Inflammatory macrophage treated with lipopolysaccharide for 1 hour (primary cell): Measurements from ENCODE around the gene ZBTB47.

Source experiments
- DNase-seq, 2 donors: peaks; one replicate each; pipeline ENCODE4 v3.0.0-alpha.2; 2020 to 2022

The ZBTB47 gene

DNA sequence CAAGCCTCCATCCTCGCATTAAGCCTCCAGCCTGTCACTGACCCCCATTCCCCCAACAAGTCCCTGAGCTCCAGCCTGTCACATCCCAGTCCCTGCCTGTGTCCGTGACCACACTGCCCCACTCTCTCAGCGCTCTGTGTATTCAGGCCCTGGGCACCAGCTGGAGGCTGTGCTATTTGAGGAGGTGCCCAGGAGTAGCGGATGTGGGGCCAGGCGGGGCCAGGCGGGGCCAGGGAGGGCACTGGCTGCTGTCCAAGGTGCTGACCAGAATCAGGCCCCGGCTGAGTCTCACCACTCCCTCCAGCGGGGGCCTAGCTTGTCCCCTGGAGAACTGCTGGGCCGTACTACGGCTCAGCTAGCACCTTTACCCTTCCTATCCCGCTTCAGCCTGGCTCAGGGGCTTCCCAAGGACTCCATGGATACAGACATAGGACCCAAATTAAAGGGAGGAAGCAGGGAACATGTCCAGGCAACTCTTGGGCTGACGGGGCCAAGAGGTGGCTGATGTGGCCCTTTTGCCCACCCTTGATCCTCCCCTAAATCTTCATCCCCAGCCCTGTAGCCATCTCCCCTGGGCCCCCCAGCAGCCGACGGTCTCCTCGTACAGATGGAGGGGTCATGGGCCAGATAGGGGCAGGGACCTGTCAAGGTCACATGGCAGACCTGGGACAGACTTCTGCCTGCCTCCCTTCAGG lies 48.0 kb downstream of the ZBTB47 start:
- peak in 1 of 2 donors; percentile 63 for DNase-seq

DNA sequence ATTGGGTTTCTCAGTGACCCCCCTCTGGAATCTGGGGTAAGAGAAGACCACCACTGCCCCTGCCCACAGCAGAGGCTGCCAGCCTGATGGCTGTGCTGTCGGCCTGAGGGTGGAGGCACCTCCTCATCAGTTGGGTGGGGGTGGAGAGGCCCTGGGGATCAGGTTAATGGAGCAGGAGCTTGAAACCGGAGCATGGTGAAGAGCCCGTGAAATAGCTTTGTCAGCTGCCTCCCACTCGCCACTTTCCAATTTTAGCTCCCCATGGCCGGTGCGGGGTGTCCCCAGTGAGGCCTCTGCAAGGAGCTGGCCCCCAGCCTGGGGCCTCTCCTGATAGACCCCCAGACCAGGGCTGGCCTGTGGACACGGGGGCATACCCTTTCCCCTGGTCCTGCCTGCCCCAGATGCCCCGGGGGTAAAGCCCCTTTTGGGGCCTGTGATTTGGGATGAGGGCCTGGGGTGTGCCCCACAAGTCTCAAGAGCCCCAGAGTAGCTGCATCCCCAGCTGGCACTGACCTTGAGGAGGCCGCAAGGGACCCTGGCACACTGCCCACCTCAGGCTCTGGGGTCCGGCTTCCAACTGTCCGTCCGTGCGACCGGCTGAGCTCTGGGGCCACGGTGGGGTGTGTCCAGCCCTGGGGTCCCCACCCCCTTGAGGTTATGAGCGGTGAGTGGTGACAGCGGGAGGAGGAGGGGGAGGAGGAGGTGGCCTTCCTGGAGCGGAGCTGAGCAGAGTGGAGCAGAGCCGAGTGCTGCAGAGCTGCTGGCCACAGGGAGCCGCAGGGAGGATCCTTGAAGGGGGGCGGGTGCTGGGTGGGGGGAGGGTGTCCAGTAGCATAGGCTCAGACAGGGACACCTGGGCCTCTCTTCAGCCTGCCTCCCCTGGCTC lies 48.8 kb downstream of the ZBTB47 start, which contains the start of gene HHATL:
HHATL (minus strand) TSS at position 733 of the 886 bp plus-strand sequence. CDS start 1,972 bp downstream, outside the sequence.
- DNase-seq, result no peak

DNA sequence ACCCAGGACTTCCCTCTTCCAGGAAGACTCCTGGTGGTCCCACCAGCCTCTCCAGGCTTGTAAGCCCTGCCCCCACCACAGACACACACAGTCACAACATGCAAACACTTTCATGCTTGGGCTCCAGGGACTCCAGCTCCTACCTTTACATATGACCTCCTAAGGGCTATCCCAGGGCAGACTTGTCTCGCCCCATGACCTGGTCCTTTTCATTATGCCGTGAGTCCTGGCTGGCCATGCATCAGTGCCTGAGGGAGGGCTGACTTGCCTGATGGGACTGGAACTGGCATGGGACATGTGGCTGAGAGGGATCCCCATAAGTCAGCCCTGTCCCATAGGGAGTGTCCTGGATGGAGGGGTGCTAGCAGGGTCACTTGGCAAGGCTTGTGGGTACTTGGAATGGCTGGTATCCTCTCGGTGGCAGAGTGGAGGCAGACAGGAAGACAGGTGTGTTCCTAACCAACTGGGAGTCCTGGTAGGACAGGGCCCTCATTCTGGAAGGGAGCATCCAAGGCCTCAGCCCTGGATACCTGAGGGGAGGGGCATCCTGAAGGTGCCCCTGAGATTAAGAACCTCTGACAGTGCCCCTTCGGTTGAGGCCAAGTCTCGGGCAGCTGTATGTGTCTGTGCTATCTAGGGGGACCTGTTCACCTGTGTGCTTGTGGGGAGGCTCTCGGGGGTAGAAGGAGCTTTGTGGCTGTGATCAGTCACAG lies 49.6 kb downstream of the ZBTB47 start:
- DNase-seq, result no peak

DNA sequence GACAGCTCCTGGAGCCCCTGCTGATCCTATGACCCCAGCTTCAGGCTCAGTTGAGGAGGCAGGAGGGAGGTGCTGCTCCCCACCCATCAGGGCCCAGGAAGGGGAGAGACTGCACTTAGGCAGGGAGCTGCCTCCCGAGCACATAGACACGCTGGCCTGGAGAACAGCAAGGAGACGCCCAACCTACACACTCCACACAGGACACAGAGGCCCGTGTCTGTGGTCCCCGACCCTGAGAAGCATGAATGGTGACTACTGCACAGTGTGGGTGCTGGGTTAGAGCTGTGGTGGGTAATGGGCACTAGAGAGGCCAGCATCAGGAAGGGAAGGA lies 50.2 kb downstream of the ZBTB47 start:
- no peak for DNase-seq

DNA sequence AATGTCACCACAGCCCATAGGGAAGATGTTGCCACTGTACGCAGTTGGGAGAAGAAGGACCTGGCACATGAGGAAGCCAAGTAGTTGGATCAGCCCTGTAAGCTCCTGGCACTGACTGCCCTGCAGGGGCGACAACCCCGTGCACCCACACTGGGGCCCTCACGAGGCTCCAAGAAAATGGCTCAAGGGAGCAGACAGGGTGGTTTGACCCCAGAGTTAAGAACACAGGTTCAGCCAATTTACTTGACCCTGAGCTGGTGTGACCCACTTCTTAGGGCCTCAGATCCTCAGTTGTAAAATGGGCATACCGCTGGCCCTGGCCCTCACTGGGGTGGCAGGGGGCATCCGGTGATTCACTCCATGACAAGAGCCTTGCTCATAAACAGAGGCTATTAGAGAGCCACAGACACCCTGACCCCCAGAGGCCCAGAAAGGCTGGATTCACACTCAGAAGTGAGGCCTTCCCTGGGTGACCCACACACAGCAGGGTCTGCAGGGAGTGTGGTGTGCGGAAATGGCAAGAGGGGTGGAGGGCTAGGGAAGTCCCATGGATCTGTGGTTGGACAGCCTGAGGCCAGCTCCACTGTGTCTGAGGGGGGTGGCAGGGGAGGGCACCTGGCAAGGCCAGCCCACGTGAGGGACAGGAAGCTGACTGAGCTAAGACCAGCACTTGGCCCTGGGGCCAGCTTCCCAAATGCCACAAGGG lies 50.8 kb downstream of the ZBTB47 start:
- no peak for DNase-seq

DNA sequence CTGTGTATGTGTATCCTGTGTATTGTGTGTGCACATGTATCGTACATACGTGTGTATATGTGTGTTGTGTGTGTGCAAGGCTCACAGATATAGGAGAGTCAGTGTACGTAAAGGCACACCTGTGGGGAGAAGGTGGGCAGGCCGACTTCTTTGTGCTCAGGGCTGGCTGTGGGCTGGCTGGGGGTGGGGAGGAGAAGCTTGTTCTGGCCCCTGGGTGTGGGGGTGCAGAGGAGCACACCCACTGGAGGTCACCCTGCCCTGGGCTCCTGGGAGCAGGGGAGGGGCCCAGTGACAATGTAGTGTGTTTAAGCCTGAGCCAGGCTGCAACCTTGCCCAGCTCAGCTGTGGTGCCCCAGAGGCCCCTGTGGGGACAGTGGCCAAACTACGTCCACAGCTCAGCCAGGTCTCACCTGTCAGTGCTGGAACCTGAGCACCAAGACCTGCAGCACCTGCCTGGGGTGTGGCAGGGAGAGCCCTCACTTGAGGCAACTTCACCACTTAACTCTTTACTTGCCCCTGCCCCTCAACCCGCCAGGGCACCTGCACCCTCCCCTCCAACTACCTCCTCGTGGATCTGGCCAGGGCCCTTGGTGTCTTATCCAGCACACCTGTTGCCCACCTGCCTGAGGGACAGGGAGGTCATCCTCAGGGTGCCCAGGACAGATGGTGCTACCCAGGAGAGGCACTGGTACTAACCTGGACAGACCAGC lies 51.7 kb downstream of the ZBTB47 start:
- no peak for DNase-seq

DNA sequence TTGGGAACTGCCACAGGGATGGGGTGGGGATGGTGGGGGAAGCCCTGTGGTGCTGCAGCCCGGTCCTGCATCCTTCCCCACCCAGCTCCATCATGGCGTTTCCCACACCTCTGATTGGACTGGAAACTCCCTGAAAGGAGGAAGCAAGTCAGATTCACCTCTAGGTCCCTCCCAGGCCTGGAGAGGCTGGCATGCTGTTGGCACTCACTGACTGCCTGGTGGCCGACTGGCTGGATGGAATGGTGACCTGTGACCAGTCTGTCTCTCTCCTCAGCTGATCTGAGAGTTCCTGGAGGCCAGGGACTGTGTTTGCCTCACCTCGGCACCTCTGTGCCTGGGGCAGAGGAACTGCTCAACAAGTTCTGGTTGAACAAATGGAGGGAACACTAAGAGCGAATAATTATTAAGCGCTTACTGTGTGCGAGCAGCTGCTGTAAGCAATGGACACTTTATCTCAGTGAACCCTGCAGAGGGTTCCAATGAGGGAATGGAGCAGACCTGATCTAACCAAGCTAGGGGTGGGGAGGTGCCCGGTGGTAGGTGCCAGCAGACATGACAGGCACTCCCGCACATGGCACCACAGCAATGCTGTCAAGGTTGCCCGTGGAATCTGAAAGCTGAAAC lies 52.6 kb downstream of the ZBTB47 start:
- no peak for DNase-seq

DNA sequence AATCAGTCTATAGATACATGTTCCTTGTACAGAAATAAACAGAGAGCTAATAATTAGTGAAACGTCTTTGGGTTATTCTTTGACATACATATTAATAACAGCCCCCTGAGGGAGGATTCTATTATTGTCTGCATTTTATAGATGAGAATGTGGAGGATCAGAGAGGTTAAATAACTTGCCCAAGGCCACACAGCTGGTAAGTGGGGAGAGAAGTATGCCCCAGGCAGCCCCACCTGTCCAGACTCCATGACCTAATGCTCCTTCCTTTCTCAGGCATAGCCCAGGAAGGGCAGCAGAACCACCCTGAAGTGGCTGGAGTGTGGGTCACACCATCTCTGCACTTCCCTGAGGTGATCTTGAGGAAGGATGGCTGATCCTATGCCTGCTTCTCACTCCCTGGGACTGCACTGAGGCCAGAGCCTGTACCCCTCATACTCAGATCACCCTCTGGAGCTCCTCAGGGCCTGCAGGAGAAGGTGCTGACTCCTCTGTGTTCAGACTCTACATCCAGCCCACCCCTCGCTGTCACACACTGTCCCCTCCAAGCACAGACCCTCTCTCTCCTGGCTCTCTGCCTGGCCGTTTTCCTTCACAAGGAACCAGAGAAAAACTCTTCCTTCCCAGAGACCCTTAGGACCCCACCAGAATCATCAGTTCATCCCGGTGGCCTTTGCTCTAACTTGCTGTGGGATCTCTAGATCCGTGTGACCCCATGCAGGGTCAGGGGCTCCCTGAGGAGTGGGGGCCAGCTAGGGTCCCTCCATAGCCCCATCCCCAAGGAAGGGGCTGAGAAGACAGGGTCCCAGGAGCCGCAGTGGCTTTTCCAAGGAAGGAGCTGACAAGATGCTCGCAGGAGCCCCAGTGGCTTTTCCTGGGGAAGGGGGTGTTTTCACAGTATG lies 53.5 kb downstream of the ZBTB47 start:
- DNase-seq, result no peak

DNA sequence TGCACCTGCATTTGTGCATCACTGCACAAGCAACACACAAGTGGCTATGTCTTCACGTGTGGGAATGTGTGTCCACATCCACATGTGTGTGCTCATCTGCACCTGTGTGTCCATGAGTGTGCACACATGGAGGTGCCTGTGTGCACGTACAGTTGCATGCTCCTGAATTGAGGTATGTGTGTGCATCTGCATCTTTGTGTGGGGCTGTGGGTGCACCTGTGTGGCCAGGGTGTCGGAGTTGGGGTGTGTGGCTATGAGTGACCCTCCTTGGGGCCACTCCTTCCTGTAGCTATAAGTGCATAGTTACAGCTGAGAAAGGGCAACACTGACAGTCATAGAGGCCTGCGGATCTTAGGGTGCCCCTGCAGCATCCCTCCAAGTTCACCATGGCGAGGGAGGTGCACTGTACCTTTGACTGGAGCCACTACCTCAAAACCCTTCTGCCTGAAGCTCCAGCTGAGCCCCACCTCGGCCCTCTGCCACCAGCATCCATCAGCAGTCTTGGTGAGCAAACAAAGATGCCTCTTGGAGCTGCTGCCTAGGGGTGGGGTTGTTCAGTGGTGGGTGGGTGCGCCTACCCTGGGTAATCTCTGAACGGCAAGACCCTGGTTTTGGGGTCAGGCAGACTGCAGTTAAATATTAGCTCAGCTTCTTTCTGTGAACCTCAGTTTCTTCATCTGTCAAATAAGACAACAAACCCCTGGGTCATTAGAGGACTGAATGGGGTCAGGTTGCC lies 54.3 kb downstream of the ZBTB47 start:
- no peak for DNase-seq

DNA sequence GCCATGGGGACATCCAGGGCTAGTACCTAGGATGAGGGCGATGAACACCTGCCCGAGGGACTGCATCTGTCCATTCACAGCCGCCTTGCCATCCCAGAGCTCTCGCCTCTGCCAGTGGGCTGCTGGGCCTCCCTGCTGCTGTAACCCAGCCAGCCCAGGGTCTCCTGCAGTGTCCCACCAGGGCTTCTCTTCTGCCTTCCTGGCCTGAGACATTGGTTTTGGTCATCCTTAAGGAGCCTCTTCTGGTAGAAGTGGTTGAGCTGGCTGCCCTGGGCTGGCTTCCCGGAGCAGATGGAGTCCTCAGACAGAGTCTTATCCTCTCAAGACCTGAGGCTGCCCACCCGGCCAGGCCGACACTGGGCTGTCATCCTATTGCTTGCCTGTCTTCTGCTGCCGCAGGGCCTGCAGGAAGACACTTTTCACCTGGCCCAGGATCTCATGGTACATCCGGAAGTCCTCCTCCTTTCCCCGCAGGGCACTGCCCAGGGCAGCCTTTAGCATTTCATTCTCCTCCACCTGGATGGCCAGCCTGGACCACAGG lies 55.2 kb downstream of the ZBTB47 start:
- no peak for DNase-seq

DNA sequence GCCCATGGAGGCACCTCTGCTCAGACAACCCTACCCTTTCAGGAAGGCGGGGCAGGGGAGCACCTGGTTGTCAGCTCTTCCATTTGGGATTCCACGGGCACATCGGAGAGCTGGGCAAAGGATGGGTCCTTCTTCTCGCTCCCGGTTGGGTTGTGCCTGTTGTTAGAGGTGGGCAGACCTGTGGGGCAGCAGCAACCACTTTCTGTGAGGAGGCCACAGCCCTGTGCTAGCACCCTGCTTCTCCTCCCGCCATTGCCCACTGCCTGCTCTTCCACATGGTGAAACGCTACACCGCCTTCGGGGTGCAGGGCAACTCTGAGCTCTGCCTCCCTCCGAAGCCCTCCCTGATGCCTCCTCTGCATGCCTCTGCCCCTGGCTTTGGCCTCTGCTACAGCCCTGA lies 56.1 kb downstream of the ZBTB47 start:
- DNase-seq, result no peak

DNA sequence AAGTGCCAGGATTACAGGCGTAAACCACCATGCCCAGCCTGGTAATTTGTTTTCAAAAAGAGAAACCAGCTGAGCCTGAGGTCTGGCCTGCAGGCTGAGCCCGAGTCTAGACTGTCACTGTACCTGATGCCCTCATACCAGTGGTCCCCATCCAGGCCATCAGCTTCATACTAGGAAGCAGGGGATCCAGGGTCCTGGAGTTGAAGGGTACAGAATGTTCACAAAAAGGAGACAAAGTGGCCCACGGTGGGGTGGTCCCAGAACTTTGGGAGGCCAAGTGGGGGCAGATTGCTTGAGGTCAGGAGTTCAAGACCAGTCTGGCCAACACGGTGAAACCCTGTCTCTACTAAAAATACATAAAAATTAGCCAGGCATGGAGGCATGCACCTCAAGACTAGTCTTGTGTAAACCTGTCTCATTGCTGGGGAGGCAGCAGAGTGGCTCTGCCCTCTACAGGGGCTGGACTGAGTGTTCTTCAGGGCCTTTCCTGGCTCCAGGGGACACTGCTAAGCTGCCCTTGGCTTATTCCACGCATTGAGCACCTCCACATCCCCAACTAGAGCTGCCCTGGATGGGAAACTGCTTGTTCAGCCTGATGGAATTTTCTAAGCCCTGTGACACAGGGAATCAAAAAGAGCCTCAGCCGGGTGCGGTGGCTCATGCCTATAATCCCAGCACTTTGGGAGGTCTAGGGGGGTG lies 57.0 kb downstream of the ZBTB47 start:
- no peak for DNase-seq

DNA sequence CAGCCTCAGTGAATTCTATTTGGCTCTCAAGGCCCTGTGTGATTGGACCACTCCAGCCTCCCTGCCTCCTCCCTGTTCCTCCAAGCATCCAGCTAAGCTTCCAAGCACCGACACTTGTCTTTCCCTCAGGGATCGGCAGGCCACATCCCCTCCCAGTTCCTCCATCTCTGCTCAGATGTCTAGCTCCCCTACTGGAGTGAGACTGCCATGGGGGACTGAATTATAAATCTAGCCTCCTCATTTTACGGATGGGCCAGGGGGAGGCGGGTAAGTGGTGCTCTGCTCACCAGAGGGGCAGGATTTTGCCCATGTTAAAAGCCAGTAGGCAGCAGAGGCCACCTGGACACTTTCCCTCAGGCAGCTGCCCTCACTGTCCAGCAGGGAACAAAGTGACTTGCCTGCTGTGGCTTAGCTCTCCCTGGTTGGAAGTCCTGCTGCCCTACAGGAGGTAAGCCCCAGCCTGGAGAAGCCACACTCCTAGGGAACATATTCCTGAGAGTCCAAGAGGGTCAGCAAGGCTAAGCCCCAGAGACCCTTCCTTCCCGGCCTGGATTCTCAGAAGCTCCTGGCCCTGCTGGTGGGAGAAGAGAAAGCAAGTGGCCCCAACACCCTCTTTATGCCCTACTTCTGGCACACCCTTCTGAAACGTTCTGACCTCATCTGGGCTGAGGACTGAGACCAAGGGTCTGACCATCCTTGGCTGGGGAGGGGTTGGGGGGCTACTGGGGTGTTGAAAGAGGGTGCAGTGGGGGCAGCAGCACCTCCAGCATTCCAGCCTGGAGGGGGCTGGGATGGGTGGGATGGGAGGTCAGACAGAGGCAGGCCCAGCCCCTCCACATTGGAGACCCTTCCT lies 58.2 kb downstream of the ZBTB47 start:
- no peak for DNase-seq

DNA sequence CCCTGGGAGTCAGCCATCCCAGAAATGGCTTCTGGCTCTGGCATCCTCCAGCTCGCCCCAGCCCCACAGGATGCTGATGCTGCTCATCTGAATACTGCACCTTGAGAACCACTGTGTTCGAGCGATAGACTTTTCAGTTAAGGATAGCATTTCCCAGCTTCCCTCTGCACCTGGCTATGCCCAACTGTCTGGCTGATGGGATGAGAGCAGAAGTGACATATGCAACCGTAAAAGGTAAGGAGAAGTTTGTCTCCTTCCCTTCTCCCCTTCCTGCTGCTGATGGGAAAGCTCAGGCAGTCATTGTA lies 58.8 kb downstream of the ZBTB47 start:
- no peak for DNase-seq

DNA sequence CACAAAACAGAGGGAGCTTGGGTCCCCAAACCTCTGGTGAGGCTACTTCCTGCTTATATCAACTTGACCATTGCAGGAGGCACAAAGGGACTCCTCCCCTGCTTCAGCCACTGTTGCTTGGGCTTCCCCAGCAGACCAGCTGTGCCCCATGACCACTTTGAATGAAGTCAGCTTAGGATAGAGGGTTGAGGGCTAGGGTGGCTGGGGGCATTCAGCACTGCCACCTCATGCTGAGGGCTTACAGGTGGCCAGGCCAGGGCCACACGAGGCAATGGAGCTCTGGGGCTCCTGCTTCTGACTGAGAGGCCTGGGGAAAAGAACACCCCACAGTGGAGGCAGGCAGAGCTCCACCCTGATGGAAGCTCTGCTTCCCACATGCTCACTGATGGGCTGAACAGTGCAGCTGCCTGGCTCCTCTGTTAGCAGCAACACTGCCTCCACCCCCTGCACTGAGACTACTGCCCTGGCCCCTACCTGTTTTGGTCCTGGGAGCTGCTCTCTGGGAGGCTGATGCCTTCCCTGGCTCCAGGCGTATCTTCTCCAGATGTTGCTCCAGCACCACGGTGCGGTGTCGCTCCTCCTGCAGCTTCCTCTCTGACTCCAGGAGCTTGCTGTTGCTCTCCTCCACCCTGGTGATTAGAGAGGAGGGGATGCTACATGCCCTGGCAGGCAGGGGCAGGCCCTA lies 59.3 kb downstream of the ZBTB47 start:
- no peak for DNase-seq

DNA sequence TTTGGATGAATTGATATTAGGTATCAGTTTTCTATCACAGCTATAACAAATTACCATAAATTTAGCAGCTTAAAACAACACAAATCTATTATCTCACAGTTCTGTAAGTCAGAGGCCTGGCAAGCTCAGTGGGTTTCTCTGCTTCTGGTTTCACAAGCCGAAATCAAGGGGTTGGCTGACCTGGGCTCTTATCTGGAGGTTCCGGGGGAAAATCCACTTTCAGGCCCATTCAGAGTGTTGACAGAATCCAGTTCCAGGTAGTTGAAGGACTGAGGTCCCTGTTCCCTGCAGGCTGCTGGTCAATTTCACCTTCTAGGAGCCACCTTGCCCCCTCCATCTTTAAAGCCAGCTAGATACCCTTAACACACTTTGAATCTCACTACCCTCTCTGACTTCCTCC lies 60.2 kb downstream of the ZBTB47 start:
- DNase-seq, result no peak

DNA sequence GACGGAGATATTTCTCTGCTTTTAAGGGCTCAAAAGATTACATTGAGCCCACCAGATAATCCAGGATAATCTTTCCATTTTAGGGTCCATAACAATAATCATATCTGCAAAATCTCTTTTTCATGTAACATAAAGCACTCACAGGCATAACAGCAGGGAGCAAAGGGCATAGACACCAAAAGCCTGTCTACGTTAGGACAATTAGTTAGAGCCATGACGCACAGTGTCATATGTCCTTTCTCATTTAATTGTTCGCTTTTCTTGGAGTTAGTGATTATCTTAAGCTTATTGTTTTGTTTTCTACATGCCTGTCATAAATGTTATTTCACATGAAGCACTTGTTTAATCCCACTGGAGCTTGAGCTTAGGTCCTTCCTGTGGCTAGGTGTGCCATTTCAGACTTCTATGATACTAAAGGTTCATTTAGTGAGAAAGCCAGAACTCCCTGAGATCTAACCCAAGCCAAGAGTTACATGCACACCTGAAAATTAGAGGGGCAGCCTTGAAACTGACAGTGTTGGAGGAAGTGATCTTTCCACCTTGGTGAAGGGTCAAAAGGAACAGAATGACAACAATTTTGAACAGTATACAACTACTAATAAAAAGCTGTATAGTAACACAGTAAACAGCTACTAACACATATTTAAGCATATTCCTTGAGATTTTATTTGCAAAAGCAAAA lies 60.8 kb downstream of the ZBTB47 start:
- no peak for DNase-seq
